Daoy (cell line): Measurements from ENCODE around the gene STAG1. TPM values are rescaled to one million over a fixed set of nuclear protein-coding genes. Genes with fewer than 3 reads are reported as not detected.
"Not testable (repeated sequence)": the region's sequence is repeated elsewhere in the genome, so short reads cannot be mapped to it uniquely, and the experiment has no call there.

Experiments
- DNase-seq: peaks from one replicate; pipeline ENCODE4 v3.0.0-alpha.2; 2015; ENCODE audit warnings: low read depth
- total RNA-seq: library from RNA; depleted of rRNA; stranded (reverse); fragments of >200 nt; shearing (Covaris generic); gene quantifications from 2 replicates; pipeline ENCODE4 v1.2.3, GENCODE V29; 2014

Gene STAG1
- total RNA-seq, 1 experiment from 2014 or later: 35.6 TPM

GRCh38 chr3:136645915-136646314 lies 106.3 kb downstream of the STAG1 start:
- DNase-seq: no peak

GRCh38 chr3:136644212-136644611 lies 108.0 kb downstream of the STAG1 start:
- no peak for DNase-seq

GRCh38 chr3:136643380-136643779 lies 108.8 kb downstream of the STAG1 start:
- not testable (repeated sequence) for DNase-seq

GRCh38 chr3:136642711-136643110 lies 109.5 kb downstream of the STAG1 start:
- no peak for DNase-seq

GRCh38 chr3:136639069-136639468 lies 113.1 kb downstream of the STAG1 start:
- no peak for DNase-seq

- no peak for DNase-seq
Observed at GRCh38 chr3:136637176-136637575, 115.0 kb downstream of the STAG1 start.

- no peak for DNase-seq
Observed at GRCh38 chr3:136634821-136635220, 117.4 kb downstream of the STAG1 start.

GRCh38 chr3:136632625-136633081 lies 119.5 kb downstream of the STAG1 start:
- DNase-seq: peak; percentile 32

- no peak for DNase-seq
Observed at GRCh38 chr3:136631424-136631823, 120.8 kb downstream of the STAG1 start.

- no peak for DNase-seq
Observed at GRCh38 chr3:136630915-136631314, 121.3 kb downstream of the STAG1 start.

GRCh38 chr3:136626493-136626892 lies 125.7 kb downstream of the STAG1 start:
- no peak for DNase-seq

- peak; percentile 21 for DNase-seq
Observed at GRCh38 chr3:136624894-136625815, 127.0 kb downstream of the STAG1 start.

- DNase-seq: no peak
Observed at GRCh38 chr3:136624371-136624770, 127.8 kb downstream of the STAG1 start.

GRCh38 chr3:136621628-136622027 lies 130.6 kb downstream of the STAG1 start:
- no peak for DNase-seq

- no peak for DNase-seq
Observed at GRCh38 chr3:136620436-136620835, 131.7 kb downstream of the STAG1 start.

GRCh38 chr3:136617969-136618525 lies 134.1 kb downstream of the STAG1 start:
- DNase-seq: not testable (repeated sequence)

- no peak for DNase-seq
Observed at GRCh38 chr3:136617198-136617597, 135.0 kb downstream of the STAG1 start.

GRCh38 chr3:136612512-136612911 lies 139.7 kb downstream of the STAG1 start:
- DNase-seq: no peak

GRCh38 chr3:136606990-136607389 lies 145.2 kb downstream of the STAG1 start:
- no peak for DNase-seq

- not testable (repeated sequence) for DNase-seq
Observed at GRCh38 chr3:136606216-136606615, 146.0 kb downstream of the STAG1 start.

- DNase-seq: no peak
Observed at GRCh38 chr3:136604961-136605360, 147.2 kb downstream of the STAG1 start.

- DNase-seq: no peak
Observed at GRCh38 chr3:136602818-136603217, 149.4 kb downstream of the STAG1 start.
